ENCODE data around the gene HAPSTR1. TPM values are rescaled to one million over a fixed set of nuclear protein-coding genes. Genes with fewer than 3 reads are reported as not detected.

Gene HAPSTR1
- total RNA-seq, 1 experiment from 2014 or later: 49.9 TPM

DNA sequence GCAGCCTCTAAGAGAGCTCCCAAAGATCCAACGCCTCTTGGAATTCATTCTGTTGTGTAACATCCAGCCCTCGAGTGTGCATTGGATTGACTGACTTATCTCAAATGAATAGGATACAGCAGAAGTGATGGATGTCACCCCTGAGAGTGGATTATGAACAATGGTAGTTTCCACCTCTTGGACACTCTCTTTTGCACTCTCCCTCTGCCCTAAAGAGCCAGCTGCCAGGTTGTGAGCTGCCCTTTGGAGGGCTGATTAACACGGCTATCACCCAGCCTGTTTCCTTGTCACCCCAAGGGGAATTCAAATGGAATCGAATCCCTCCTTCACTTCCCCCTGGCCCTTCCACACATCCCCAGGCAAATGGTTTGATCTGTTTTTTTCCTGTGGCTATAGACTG lies 21.2 kb upstream of the HAPSTR1 start:
- POLR2A ChIA-PET: no interaction called here
- DNase-seq (ENCODE audit: low read depth, low spot score) (no peak), ATAC-seq (no peak)
- in situ Hi-C loops (cut with HindIII; ENCODE audit: low pct_unique_long_range_greater_than_20kb, low sequenced_read_pairs) (no loop called here), intact Hi-C loops (cut with micrococcal nuclease; ENCODE audit: unreplicated experiment) (no loop called here)
- CTCF ChIA-PET: no interaction called here
- peak overlapping the region; percentile 23; the same call in 1 of the 2 replicates for H3K27ac ChIP-seq (ENCODE audit: low read length)
- H3K4me3 ChIP-seq (ENCODE audit: low read depth in 2 of 2, low read length in 2 of 2): no peak overlapping the region
- H3K9me3 ChIP-seq (ENCODE audit: control insufficient read depth, insufficient read depth, low read depth, low read length): no peaks in the 10 kb centered on the region
- peaks cover 7% of the 10 kb centered on the region for H3K4me1 ChIP-seq (ENCODE audit: control insufficient read depth, insufficient read depth, low read length)
- BruUV-seq (replicated peaks): no TSS peak
- H3K36me3 ChIP-seq (ENCODE audit: control insufficient read depth, insufficient read depth, low read length): no peaks in the 10 kb centered on the region
- no peaks in the 10 kb centered on the region for H3K27me3 ChIP-seq (ENCODE audit: control insufficient read depth, insufficient read depth, low read length)
- TF ChIP-seq SIN3A (IDR thresholded peaks at IDR 0.05; ENCODE audit: borderline replicate concordance, insufficient read depth, low read depth, low read length) (no peak), POLR2AphosphoS5 (IDR thresholded peaks at IDR 0.05; ENCODE audit: low read depth, low read length) (no peak), TCF7L2 (IDR thresholded peaks at IDR 0.05; ENCODE audit: low read depth, low read length) (no peak)
- TF ChIP-seq, protein P1, sequence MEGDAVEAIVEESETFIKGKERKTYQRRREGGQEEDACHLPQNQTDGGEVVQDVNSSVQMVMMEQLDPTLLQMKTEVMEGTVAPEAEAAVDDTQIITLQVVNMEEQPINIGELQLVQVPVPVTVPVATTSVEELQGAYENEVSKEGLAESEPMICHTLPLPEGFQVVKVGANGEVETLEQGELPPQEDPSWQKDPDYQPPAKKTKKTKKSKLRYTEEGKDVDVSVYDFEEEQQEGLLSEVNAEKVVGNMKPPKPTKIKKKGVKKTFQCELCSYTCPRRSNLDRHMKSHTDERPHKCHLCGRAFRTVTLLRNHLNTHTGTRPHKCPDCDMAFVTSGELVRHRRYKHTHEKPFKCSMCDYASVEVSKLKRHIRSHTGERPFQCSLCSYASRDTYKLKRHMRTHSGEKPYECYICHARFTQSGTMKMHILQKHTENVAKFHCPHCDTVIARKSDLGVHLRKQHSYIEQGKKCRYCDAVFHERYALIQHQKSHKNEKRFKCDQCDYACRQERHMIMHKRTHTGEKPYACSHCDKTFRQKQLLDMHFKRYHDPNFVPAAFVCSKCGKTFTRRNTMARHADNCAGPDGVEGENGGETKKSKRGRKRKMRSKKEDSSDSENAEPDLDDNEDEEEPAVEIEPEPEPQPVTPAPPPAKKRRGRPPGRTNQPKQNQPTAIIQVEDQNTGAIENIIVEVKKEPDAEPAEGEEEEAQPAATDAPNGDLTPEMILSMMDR (IDR thresholded peaks at IDR 0.05): no peak
- TF ChIP-seq, protein P2, sequence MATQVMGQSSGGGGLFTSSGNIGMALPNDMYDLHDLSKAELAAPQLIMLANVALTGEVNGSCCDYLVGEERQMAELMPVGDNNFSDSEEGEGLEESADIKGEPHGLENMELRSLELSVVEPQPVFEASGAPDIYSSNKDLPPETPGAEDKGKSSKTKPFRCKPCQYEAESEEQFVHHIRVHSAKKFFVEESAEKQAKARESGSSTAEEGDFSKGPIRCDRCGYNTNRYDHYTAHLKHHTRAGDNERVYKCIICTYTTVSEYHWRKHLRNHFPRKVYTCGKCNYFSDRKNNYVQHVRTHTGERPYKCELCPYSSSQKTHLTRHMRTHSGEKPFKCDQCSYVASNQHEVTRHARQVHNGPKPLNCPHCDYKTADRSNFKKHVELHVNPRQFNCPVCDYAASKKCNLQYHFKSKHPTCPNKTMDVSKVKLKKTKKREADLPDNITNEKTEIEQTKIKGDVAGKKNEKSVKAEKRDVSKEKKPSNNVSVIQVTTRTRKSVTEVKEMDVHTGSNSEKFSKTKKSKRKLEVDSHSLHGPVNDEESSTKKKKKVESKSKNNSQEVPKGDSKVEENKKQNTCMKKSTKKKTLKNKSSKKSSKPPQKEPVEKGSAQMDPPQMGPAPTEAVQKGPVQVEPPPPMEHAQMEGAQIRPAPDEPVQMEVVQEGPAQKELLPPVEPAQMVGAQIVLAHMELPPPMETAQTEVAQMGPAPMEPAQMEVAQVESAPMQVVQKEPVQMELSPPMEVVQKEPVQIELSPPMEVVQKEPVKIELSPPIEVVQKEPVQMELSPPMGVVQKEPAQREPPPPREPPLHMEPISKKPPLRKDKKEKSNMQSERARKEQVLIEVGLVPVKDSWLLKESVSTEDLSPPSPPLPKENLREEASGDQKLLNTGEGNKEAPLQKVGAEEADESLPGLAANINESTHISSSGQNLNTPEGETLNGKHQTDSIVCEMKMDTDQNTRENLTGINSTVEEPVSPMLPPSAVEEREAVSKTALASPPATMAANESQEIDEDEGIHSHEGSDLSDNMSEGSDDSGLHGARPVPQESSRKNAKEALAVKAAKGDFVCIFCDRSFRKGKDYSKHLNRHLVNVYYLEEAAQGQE (IDR thresholded peaks at IDR 0.05; ENCODE audit: insufficient read depth in 1 of 2, low read depth in 2 of 2, low read length in 1 of 2): no peak

DNA sequence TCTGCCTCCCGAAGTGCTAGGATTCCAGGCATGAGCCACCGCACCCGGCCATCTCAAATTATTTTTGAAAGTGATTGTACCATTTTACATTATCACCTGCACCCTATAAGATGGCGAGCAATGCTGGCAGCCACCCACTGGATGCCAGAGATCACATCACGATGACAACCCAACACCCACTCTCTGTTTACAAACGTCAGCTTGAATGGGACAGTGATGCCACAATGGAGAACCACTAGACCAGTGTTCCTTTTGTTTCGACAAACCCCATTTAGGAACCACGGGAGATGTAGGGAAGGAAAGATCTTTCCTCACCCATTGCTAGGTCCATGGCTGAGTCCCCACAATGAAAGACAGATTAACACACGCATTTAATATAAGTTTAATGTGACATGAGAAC lies 20.1 kb upstream of the HAPSTR1 start:
- ATAC-seq: no peak
- no peak overlapping the region for H3K27ac ChIP-seq (ENCODE audit: low read length)
- H3K4me1 ChIP-seq (ENCODE audit: control insufficient read depth, insufficient read depth, low read length): peaks cover 18% of the 10 kb centered on the region

More for the DNA sequence above, 20.1 kb upstream of the HAPSTR1 start:
- intact Hi-C loops (cut with micrococcal nuclease; ENCODE audit: unreplicated experiment): no loop called here
- ChIA-PET CTCF (no interaction called here), POLR2A (no interaction called here)
- Histone ChIP-seq H3K4me3 (ENCODE audit: low read depth in 2 of 2, low read length in 2 of 2) (no peak overlapping the region), H3K27me3 (ENCODE audit: control insufficient read depth, insufficient read depth, low read length) (no peaks in the 10 kb centered on the region), H3K9me3 (ENCODE audit: control insufficient read depth, insufficient read depth, low read depth, low read length) (no peaks in the 10 kb centered on the region), H3K36me3 (ENCODE audit: control insufficient read depth, insufficient read depth, low read length) (no peaks in the 10 kb centered on the region)
- BruUV-seq (replicated peaks): no TSS peak
- no peak for DNase-seq (ENCODE audit: low read depth, low spot score)
- in situ Hi-C loops (cut with HindIII; ENCODE audit: low pct_unique_long_range_greater_than_20kb, low sequenced_read_pairs): no loop called here
- TF ChIP-seq, protein P2 (IDR thresholded peaks at IDR 0.05; ENCODE audit: insufficient read depth in 1 of 2, low read depth in 2 of 2, low read length in 1 of 2): no peak
- TF ChIP-seq TCF7L2 (IDR thresholded peaks at IDR 0.05; ENCODE audit: low read depth, low read length) (no peak), SIN3A (IDR thresholded peaks at IDR 0.05; ENCODE audit: borderline replicate concordance, insufficient read depth, low read depth, low read length) (no peak), POLR2AphosphoS5 (IDR thresholded peaks at IDR 0.05; ENCODE audit: low read depth, low read length) (no peak)
- TF ChIP-seq, protein P1 (IDR thresholded peaks at IDR 0.05): no peak

All from Panc1 (cell line).